H1 (cell line): ENCODE results near the gene AMN. TPM values are rescaled to one million over a fixed set of nuclear protein-coding genes. Genes with fewer than 3 reads are reported as not detected.

Experiments
- polyA plus RNA-seq, 7 experiments: library from polyadenylated mRNA; depleted of rRNA in 3 of 7; stranded (reverse) in 5 of 7; unstranded in 2 of 7; fragments of >200 nt in 5 of 7; fragments of 200-250 nt in 2 of 7; gene quantifications; 1 replicate in 5 of 7; 2 replicates in 1 of 7; 4 replicates in 1 of 7; pipeline versions ENCODE4 v1.2.1 to v1.2.3, GENCODE V29; 2011 to 2013; ENCODE audit warnings: missing spikeins in 2 of 7, mixed read lengths in 2 of 7
- total RNA-seq: library from RNA; stranded (reverse); fragmentation: NEBNext Ultra II Directional; extraction: Animal tissue kit (Norgen Biotek cat#: 25700); gene quantifications from 2 replicates; pipeline ENCODE4 v1.2.1, GENCODE V29; 2021

Gene AMN
- total and polyA plus RNA-seq, 2 of the 8 experiments (the other 6 are each of a cell fraction or from before 2014, with no cell fraction given): 0.77 to 1.5 TPM

Other genes starting within 250 kb of the AMN start
- 10.0 and 12.1 TPM in 2 replicates for gene TRAF3, start 145.2 kb upstream of the AMN start, total RNA-seq
- 5.8 and 6.5 TPM in 2 replicates for gene TRAF3, start 145.2 kb upstream of the AMN start, polyA plus RNA-seq (2011; rRNA removed)
- gene CDC42BPB, start 134.9 kb downstream of the AMN start, total RNA-seq: 87.9 and 88.2 TPM in 2 replicates
- gene CDC42BPB, start 134.9 kb downstream of the AMN start, polyA plus RNA-seq (2011; rRNA removed): 51.2 and 73.5 TPM in 2 replicates
- gene LBHD2, start 161.5 kb downstream of the AMN start, total RNA-seq: not detected in 2 replicates
- 0.16 TPM in 1 of 2 replicates, not detected in the other for gene LBHD2, start 161.5 kb downstream of the AMN start, polyA plus RNA-seq (2011; rRNA removed)
- gene EXOC3L4, start 172.1 kb downstream of the AMN start, total RNA-seq: 0.45 TPM in 1 of 2 replicates, not detected in the other
- gene EXOC3L4, start 172.1 kb downstream of the AMN start, polyA plus RNA-seq (2011; rRNA removed): 0.24 and 0.57 TPM in 2 replicates
- gene TNFAIP2, start 200.8 kb downstream of the AMN start, total RNA-seq: 28.3 and 33.3 TPM in 2 replicates
- gene TNFAIP2, start 200.8 kb downstream of the AMN start, polyA plus RNA-seq (2011; rRNA removed): 34.5 and 37.6 TPM in 2 replicates